ENCODE results near the gene ZBTB48.
A peak's percentile ranks its signal among the peaks of the same experiment; 100 is the strongest.

The ZBTB48 gene

DNA sequence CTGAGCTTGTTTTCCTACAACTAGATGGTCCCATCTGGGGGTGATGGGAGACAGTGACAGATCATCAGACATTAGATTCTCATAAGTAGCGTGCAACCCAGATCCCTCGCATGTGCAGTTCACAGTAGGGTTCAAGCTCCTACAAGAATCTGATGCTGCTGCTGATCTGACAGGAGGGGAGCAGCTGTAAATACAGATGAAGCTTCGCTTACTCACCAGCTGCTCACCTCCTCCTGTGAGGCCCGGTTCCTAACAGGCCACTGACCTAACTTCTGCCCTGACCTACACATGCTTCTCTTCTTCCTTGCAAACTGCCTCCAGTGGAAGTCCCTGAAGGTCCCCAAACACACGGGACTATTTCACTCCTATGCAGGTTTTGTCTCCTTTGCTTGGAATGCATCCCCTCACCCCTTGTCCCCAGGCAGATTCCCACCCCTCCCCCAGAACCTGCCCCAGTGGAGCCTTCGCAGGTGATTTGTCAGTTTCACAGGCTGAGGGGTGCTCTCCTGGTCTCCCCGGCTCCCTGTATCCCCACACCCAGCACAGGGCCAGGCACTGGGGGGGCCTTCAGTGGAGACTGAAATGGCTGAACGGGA lies 5.7 kb upstream of the ZBTB48 start:
- no peak for DNase-seq

DNA sequence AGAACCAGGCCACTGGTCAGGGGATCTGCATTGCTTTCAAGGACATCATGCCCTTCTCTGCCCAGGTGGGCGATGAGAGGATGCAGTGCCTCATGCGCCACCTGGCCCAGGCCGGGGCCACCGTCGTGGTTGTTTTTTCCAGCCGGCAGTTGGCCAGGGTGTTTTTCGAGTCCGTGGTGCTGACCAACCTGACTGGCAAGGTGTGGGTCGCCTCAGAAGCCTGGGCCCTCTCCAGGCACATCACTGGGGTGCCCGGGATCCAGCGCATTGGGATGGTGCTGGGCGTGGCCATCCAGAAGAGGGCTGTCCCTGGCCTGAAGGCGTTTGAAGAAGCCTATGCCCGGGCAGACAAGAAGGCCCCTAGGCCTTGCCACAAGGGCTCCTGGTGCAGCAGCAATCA lies 5.0 kb upstream of the ZBTB48 start:
- no peak for DNase-seq

DNA sequence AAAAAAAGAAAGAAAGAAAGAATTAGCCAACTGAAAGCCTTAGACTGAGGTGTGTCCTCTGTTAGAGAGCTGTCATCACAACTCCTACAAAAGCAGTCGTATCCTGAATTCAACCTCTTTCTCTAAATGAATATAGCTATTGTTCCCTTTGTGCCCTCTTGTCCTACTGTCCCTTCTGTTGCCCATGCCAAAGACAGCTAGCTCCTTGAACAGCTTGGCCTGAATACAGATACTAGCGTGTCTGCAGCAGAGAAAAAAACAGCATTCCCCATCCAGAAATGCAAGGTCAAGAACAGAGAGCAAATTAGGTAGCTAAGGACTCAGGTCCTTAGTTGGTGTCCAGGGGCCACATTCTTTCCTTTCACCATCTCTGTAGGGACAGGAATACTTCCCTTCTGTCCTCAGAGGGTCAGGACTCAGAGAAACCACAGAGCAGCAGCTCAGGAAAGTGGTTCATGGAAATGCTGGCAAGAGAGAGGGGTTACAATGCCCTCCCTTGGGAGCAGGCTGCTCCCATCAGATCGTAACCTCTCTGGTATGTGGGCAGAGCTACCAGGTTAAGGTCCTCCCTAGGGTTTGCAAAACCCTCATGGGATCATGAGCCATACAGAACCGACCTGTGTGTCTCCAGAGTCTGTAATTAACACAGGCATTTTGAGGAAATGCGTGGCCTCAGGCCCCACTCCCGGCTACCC lies 1.8 kb upstream of the ZBTB48 start:
- DNase-seq: no peak

DNA sequence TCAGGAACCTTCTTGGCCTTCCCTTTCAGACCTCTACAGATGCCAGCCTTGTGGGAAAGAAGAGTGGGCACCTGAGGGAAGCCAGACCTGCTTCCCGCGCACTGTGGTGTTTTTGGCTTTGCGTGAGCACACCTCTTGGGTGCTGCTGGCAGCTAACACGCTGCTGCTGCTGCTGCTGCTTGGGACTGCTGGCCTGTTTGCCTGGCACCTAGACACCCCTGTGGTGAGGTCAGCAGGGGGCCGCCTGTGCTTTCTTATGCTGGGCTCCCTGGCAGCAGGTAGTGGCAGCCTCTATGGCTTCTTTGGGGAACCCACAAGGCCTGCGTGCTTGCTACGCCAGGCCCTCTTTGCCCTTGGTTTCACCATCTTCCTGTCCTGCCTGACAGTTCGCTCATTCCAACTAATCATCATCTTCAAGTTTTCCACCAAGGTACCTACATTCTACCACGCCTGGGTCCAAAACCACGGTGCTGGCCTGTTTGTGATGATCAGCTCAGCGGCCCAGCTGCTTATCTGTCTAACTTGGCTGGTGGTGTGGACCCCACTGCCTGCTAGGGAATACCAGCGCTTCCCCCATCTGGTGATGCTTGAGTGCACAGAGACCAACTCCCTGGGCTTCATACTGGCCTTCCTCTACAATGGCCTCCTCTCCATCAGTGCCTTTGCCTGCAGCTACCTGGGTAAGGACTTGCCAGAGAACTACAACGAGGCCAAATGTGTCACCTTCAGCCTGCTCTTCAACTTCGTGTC lies 995 bp upstream of the ZBTB48 start:
- no peak for DNase-seq

DNA sequence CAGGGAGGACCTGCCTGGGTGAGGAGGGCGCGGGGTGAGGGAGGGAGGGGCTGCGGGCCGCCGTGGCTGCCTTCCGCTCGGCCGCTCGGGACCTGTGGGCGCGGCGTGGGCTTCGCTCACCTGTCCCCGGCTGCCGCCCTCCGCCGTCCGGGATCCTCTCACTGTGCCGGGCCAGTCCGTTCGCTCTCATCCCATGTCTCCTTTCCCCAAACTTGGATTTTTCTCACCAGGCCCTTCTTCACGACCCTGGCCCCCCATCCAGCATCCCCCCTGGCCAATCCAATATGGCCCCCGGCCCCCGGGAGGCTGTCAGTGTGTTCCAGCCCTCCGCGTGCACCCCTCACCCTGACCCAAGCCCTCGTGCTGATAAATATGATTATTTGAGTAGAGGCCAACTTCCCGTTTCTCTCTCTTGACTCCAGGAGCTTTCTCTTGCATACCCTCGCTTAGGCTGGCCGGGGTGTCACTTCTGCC lies 362 bp downstream of the ZBTB48 start:
- DNase-seq: no peak

DNA sequence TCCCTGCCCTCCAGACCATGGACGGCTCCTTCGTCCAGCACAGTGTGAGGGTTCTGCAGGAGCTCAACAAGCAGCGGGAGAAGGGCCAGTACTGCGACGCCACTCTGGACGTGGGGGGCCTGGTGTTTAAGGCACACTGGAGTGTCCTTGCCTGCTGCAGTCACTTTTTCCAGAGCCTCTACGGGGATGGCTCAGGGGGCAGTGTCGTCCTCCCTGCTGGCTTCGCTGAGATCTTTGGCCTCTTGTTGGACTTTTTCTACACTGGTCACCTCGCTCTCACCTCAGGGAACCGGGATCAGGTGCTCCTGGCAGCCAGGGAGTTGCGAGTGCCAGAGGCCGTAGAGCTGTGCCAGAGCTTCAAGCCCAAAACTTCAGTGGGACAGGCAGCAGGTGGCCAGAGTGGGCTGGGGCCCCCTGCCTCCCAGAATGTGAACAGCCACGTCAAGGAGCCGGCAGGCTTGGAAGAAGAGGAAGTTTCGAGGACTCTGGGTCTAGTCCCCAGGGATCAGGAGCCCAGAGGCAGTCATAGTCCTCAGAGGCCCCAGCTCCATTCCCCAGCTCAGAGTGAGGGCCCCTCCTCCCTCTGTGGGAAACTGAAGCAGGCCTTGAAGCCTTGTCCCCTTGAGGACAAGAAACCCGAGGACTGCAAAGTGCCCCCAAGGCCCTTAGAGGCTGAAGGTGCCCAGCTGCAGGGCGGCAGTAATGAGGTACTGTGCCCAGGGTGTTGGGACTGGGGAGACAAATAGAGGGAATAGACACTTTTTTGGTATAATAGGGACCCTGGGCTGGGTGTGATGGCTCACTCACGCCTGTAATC lies 1.0 kb downstream of the ZBTB48 start:
- peak; percentile 60 for DNase-seq

DNA sequence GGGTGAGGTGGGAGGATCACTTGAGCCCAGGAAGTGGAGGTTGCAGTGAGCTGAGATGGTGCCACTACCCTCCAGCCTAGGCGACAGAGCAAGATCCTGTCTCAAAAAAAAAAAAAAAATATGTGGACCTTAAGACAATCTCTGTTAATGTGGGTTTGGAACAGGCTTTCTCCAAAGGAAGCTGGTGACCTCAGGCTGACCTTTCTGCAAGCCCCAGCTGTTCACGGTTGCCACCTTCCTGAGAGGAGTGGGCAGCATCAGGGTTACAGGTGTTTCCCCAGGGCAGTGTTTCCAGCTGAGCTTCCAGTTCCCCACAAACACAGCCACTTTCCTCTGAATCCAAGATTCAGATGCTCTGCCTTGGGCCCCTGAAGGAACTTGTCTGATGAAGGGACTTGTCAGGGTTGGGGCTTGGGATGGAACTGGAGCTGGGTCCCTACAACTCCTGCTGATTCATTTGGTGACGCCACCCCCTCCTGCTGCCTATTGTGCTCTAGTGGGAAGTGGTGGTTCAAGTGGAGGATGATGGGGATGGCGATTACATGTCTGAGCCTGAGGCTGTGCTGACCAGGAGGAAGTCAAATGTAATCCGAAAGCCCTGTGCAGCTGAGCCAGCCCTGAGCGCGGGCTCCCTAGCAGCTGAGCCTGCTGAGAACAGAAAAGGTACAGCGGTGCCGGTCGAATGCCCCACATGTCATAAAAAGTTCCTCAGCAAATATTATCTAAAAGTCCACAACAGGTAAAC lies 1.9 kb downstream of the ZBTB48 start:
- no peak for DNase-seq

DNA sequence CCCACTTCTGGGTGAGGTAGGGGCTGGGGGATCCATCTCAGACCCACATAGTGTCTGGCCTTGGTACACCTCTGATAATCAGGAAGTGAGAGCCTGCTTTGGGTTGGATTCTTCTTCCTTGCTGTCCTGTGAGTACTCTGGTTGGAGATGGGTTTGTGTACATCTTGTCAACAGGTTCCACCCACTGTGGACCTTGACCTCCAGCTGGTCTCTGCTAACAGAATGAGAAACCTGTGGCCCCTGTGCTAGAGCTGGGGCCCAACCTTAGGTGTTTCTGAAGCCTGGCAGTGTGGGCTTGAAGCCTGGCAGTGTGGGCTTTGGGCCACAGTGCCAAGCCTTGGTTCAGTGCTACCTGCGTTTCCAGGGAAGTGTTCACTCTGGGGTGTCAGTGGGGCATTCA lies 2.6 kb downstream of the ZBTB48 start:
- DNase-seq: no peak

DNA sequence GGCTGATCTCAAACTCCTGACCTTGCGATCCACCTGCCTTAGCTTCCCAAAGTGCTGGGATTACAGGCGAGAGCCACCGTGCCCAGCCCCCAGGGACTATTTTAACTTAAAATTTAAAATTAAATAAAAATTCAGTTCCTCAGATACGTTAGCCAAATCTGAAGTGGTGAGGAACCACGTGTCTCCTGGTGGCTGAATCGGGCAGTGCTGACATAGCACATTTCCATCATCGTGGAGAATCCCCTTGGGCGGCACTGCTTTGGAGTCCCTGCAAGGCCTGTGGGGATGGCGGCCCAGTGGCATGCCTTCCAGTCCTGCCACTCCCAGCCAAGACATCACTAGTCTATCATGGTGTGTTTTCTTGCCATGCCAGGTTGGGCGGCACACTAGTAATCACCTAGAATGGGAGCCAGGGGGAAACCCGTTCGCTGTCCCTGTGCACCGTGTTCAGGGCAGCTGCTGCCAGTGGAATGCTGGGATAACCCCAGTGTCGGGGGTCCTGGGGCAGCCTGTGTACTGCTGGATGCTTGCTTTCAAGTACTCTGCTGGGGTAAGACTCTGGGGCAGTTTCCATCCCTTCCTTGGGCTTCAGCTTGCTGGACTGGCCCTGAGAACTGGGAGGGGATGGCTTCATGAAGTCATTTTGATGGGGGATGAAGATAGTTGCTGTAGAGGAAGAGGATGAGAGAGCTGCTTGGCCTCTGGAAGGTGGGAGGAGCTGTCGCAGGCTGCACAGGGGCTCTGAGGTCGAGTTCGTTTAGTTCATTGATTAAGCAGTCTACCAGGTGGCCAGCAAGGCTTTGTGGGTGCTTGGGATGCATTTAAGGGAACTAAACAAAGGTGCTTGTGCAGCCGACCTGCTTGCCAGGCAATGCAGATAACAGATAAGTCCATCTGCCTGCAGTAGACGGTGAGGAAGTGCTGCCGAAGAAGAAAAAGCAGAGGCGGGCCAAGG lies 4.6 kb downstream of the ZBTB48 start:
- no peak for DNase-seq

DNA sequence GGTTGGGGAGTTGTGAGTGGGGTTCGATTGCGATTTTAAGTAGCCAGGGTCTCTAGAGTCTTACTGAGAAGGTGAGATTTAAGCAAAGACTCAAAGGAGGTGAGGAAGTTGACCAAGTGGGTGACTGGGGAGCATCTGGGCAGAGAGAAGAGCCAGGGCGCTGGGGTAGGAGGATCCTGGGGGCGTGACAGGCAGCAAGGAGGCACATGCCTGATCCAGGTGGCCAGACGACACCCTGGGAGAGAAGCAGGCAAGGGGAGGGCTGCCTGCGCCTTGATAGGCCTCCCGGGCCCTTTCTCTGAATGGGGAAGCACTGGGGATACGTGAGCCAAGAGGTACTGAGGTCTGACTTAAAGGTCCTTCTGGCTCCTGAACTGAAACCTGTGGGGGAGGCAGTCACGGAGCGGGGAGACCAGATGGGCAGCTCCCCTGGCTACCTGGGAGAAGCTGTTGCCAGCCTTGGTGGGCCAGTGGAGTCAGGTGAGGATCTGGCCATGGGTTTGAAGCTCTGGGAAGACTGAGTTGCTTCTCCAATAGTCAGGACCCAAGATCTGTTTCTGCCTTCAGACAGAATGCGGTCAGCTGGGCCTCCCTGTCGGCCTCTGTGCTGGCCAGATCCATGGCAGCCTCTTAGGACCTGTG lies 5.4 kb downstream of the ZBTB48 start:
- DNase-seq: no peak

DNA sequence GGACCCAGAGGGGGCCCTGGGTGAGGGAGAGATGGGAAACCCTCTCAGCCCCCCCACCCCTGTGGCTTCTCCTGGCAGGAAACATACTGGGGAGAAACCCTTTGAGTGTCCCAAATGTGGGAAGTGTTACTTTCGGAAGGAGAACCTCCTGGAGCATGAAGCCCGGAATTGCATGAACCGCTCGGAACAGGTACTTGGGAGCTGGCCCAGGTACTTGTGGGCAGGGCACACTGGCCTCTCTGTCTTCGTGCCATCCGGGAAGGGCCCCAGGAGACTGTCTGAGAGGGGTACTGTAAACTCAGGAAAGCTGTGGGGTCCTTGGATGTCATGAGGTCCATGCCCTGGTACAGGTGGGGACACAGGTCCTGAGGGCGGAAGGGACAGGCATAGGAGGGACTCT lies 6.0 kb downstream of the ZBTB48 start:
- DNase-seq: no peak

DNA sequence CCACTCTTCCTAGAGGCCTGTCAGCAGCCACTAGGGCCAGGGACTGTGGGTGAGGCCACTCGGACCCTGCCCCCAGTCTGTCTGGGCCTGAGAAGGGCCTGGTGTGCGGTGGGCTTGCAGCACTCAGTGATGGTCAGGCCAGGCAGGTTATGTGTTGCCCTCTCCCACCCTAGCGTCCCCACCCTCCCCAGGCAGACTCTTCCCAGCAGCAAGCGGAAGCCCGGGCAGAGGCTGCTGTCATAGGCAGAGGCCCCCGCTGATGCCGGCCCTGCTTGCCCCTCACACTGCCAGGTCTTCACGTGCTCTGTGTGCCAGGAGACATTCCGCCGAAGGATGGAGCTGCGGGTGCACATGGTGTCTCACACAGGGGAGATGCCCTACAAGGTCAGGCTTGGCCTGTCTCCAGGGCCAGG lies 6.6 kb downstream of the ZBTB48 start:
- DNase-seq: no peak

DNA sequence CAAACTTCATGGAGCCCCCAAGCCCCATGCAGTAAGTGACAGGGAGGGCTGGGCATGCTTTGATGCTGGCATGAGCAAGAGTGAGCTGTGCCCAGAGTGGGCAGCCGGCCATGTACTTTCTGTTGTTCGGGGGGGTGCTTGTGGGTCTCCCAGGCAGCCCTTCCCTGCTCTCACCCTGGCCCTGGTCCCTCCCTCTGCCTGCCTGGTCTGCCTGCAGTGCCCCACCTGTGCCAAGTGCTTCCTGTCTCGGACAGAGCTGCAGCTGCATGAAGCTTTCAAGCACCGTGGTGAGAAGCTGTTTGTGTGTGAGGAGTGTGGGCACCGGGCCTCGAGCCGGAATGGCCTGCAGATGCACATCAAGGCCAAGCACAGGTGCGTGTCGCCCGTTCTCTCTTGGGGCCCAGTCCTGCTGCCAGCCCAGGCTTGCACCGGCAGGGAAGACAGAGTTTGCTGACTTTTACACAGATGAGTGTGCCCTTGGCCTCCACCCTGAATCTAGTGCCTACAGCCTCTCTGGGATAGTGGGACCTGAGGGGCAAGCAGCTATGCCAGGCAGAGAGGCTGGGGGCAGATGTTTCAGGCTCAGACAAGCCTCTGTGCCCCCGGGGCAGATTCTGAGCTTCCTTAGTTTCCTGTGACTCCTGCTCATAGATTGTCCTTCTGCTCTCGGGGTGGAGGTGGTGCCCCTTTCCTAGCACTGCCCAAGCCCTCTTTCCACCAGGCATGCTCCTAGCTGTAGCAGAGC lies 7.6 kb downstream of the ZBTB48 start:
- no peak for DNase-seq

DNA sequence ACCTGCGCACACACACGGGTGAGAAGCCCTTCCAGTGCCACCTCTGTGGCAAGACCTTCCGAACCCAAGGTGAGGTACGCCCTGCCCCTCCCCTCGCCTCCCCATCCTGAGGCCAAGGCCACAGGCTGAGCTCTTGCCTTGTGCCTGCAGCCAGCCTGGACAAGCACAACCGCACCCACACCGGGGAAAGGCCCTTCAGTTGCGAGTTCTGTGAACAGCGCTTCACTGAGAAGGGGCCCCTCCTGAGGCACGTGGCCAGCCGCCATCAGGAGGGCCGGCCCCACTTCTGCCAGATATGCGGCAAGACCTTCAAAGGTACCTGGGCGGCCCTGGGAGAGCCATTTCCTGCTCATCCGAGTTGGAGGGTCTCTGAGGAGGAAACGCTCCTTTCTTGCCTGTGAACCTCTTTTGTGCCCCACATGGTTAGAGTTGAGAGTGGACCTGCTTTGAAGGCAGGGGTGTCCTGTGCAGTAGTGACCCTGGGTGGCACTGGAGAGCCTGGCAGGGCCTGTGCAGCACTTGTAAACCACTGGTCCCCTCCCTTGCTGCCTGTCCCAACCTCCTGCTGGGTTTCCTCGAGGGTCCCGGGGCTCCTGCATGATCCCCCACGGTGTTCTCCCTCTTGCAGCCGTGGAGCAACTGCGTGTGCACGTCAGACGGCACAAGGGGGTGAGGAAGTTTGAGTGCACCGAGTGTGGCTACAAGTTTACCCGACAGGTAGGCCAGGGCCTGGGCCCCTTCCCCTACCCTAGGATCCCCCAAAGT lies 8.5 kb downstream of the ZBTB48 start:
- DNase-seq: no peak

DNA sequence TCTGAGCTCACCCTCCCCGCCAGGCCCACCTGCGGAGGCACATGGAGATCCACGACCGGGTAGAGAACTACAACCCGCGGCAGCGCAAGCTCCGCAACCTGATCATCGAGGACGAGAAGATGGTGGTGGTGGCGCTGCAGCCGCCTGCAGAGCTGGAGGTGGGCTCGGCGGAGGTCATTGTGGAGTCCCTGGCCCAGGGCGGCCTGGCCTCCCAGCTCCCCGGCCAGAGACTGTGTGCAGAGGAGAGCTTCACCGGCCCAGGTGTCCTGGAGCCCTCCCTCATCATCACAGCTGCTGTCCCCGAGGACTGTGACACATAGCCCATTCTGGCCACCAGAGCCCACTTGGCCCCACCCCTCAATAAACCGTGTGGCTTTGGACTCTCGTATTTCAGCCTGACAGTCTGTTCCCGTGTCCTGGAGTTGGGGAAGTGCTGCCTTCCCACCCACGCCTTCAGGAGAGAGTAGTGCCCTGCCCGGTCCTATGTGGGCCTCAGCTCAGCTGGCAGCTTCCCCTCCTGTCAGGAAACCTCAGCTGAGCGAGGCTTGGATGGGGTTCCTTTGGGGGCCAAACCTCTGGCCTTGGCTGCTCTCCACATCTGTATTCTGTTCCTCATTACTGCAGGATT lies 9.2 kb downstream of the ZBTB48 start:
- DNase-seq: no peak

DNA sequence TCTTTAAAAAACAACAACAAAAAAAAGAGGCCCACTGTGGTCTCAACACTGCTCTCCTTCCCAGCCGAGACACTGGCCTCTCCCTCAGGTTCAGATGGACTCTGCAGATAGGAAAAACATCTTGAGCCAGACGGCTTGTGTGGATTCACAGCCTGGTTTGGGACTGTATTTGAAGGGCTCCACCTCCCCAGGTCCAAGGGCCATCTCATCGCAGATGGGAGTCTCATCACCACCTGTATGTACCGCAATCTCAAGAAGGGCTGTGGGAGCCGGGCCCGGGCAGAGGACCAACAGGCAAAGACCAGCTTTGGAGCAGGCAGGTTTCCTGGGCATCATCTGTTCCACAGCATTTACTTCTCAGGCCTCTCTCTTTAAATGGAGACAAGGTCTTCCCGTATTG lies 10.3 kb downstream of the ZBTB48 start:
- DNase-seq: no peak

DNA sequence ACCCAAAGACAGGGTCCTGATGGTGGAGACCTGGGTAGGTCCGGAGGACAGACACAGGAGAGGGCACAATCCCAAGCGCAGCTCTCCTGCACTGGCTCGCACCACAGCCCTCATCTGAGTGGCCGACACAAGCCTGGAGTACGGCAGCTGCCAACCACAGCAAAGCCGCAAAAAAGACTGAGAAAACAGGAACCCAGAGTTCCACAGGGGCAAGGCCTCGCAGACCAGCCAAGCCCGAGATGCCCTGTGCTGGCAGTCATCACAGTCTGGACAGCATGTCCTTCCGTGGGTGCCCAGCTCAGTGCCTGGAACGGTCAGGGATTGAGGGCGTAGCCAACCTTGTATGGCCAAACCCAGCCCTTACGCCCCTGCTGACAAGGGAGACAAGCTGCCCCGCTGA lies 11.4 kb downstream of the ZBTB48 start:
- no peak for DNase-seq

DNA sequence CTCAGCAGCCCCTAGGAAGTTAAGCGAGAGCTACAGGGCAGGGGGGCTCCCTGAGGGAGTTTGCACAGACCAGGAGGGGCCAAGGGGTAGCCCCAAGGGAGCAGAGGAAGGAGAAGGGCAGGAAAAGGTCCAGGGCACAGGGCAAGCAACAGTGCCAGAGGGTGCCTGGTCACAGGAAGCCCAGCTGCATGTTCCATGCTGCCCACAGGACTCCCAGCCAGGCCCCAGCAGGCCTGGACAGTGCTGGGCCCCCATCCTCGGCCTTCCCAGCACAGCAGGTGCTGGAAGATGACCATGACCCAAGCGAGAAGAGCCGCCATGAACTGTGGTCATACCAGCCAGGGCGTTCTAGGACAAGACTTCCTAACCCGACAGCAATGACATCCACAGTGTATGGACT lies 11.8 kb downstream of the ZBTB48 start:
- DNase-seq: no peak

DNA sequence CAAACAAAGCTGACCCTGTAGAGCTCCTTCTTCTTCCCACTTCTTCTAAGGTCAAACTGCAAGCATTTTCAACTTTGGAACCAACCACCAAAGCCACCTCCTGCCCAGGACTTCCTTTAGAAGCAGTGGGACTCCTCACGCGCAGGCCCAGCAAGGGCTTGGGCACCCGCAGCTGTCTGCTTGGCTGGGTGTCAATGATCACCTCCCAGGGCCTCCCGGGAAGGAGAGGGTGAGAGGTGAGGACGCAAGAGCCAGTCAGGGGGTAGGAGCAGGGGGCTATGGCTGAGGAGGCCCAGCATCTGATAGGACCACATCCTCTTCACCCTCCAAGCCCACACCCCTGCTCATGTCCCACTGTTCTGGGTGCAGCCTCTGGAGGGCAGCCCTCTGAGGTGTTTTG lies 12.6 kb downstream of the ZBTB48 start:
- no peak for DNase-seq

All from activated CD8-positive, alpha-beta memory T cell treated with anti-CD3 and anti-CD28 coated beads for 24 hours (primary cell).